GM18526 (cell line): ENCODE results near the gene ZNF785.

ENCODE experiments used
- POLR2A ChIP-seq: IDR thresholded peaks from 3 replicates; pipeline ENCODE4 v1.6.1; 2011; ENCODE audit not compliant: insufficient read length; ENCODE audit errors: extremely low read depth

Gene ZNF785

GRCh38 chr16:30557957-30558788, 27.3 kb downstream of the ZNF785 start, which contains the start of gene ZNF764:
ZNF764 (minus strand) TSS chr16:30558374; CDS start chr16:30558182, 192 bp downstream.
- TF ChIP-seq POLR2A: peak; percentile 16

GRCh38 chr16:30557707-30557956, 27.9 kb downstream of the ZNF785 start:
- TF ChIP-seq POLR2A: no peak

GRCh38 chr16:30556125-30556473, 29.4 kb downstream of the ZNF785 start:
- no peak for TF ChIP-seq POLR2A

- TF ChIP-seq POLR2A: no peak
These were observed 30.0 kb downstream of the ZNF785 start for GRCh38 chr16:30555315-30556124.

GRCh38 chr16:30554557-30555314, 30.8 kb downstream of the ZNF785 start:
- TF ChIP-seq POLR2A: no peak

- no peak for TF ChIP-seq POLR2A
These were observed 32.1 kb downstream of the ZNF785 start for GRCh38 chr16:30553393-30553899.

GRCh38 chr16:30552956-30553355, 32.5 kb downstream of the ZNF785 start:
- no peak for TF ChIP-seq POLR2A

GRCh38 chr16:30551781-30552180, 33.7 kb downstream of the ZNF785 start:
- no peak for TF ChIP-seq POLR2A

GRCh38 chr16:30548416-30549253, 36.9 kb downstream of the ZNF785 start:
- no peak for TF ChIP-seq POLR2A

- TF ChIP-seq POLR2A: no peak
These were observed 39.4 kb downstream of the ZNF785 start for GRCh38 chr16:30546115-30546514.

GRCh38 chr16:30543067-30543466, 42.4 kb downstream of the ZNF785 start:
- TF ChIP-seq POLR2A: no peak

- no peak for TF ChIP-seq POLR2A
These were observed 43.8 kb downstream of the ZNF785 start for GRCh38 chr16:30541502-30542329.

- no peak for TF ChIP-seq POLR2A
These were observed 46.2 kb downstream of the ZNF785 start for GRCh38 chr16:30539000-30539964.
